Measurements from ENCODE around the gene SFRP4. TPM values are rescaled to one million over a fixed set of nuclear protein-coding genes. Genes with fewer than 3 reads are reported as not detected.

SFRP4 gene
- total RNA-seq, 4 donors from 2014 or later, result 3.0 to 11.3 (median 6.8) TPM

- DNase-seq (ENCODE audit: extremely low spot score), result no peak
- H3K36me3 ChIP-seq, result no peaks in the 10 kb centered on the region
- intact Hi-C loops (cut with DNase I), result no loop called here
- peak overlapping the region; percentile 34 to 62 (median 50) for H3K27ac ChIP-seq (replicated peaks in 1 of 4)
- H3K4me1 ChIP-seq, result peaks cover 13 to 21% (median 17%) of the 10 kb centered on the region in 4 donors
- H3K27me3 ChIP-seq, result no peaks in the 10 kb centered on the region
- TF ChIP-seq EP300 (IDR thresholded peaks at IDR 0.05) (no peak), POLR2AphosphoS5 (IDR thresholded peaks at IDR 0.05) (no peak), POLR2A (IDR thresholded peaks at IDR 0.05; ENCODE audit: low read depth) (no peak), CTCF (IDR thresholded peaks at IDR 0.05) (no peak)
- no peak overlapping the region for H3K4me3 ChIP-seq
- 54% methylated on average over 9 of the region's 12 CpGs for WGBS
- peaks cover 0 to 7% (median 0%) of the 10 kb centered on the region in 4 donors for H3K9me3 ChIP-seq
These were observed 26.5 kb upstream of the SFRP4 start for GRCh38 chr7:37942934-37943610.

- intact Hi-C loops (cut with DNase I), result no loop called here
- Histone ChIP-seq H3K4me1 (no peaks in the 10 kb centered on the region), H3K27ac (replicated peaks in 1 of 4) (no peak overlapping the region), H3K9me3 (peaks cover 0 to 4% (median under 1%) of the 10 kb centered on the region in 4 donors), H3K36me3 (no peaks in the 10 kb centered on the region), H3K27me3 (no peaks in the 10 kb centered on the region), H3K4me3 (no peak overlapping the region)
- DNase-seq (ENCODE audit: extremely low spot score), result no peak
- TF ChIP-seq POLR2A (IDR thresholded peaks at IDR 0.05; ENCODE audit: low read depth) (no peak), CTCF (IDR thresholded peaks at IDR 0.05) (no peak), POLR2AphosphoS5 (IDR thresholded peaks at IDR 0.05) (no peak), EP300 (IDR thresholded peaks at IDR 0.05) (no peak)
- 89% methylated on average over 9 of the region's 9 CpGs for WGBS
These were observed 16.5 kb upstream of the SFRP4 start for GRCh38 chr7:37933018-37933566.

GRCh38 chr7:37932543-37932942 is 15.9 kb upstream of the SFRP4 start:
- no peak for DNase-seq (ENCODE audit: extremely low spot score)
- no peak overlapping the region for H3K4me3 ChIP-seq
- H3K9me3 ChIP-seq, result peaks cover 0 to 4% (median 0%) of the 10 kb centered on the region in 4 donors
- intact Hi-C loops (cut with DNase I), result no loop called here
- no peak overlapping the region for H3K27ac ChIP-seq (replicated peaks in 1 of 4)
- WGBS, result 66% methylated on average over 2 of the region's 2 CpGs
- TF ChIP-seq CTCF (IDR thresholded peaks at IDR 0.05), result no peak
- no peak for TF ChIP-seq POLR2A (IDR thresholded peaks at IDR 0.05; ENCODE audit: low read depth)
- TF ChIP-seq POLR2AphosphoS5 (IDR thresholded peaks at IDR 0.05), result no peak
- TF ChIP-seq EP300 (IDR thresholded peaks at IDR 0.05), result no peak
- H3K36me3 ChIP-seq, result no peaks in the 10 kb centered on the region
- H3K4me1 ChIP-seq, result peaks cover 0 to 2% (median 0%) of the 10 kb centered on the region in 4 donors
- H3K27me3 ChIP-seq, result no peaks in the 10 kb centered on the region

GRCh38 chr7:37930226-37930948 is 13.8 kb upstream of the SFRP4 start:
- 99% methylated on average over 5 of the region's 5 CpGs for WGBS
- Histone ChIP-seq H3K27ac (replicated peaks in 1 of 4) (no peak overlapping the region), H3K4me1 (peaks cover 0 to 6% (median 0%) of the 10 kb centered on the region in 4 donors), H3K27me3 (no peaks in the 10 kb centered on the region), H3K36me3 (no peaks in the 10 kb centered on the region), H3K4me3 (no peak overlapping the region), H3K9me3 (peaks cover 0 to 11% (median 2%) of the 10 kb centered on the region in 4 donors)
- no peak for DNase-seq (ENCODE audit: extremely low spot score)
- intact Hi-C loops (cut with DNase I), result no loop called here
- TF ChIP-seq EP300 (IDR thresholded peaks at IDR 0.05) (no peak), POLR2AphosphoS5 (IDR thresholded peaks at IDR 0.05) (no peak), POLR2A (IDR thresholded peaks at IDR 0.05; ENCODE audit: low read depth) (no peak), CTCF (IDR thresholded peaks at IDR 0.05) (no peak)
